ENCODE data around the gene OTP. TPM values are rescaled to one million over a fixed set of nuclear protein-coding genes. Genes with fewer than 3 reads are reported as not detected.

OTP gene
- total and polyA plus RNA-seq, 2 donors from 2014 or later, result not detected

GRCh38 chr5:77607324-77607723, 31.2 kb downstream of the OTP start:
- Histone ChIP-seq H3K9ac (ENCODE audit: low read length in 3 of 3) (no peak overlapping the region), H3K4me1 (ENCODE audit: control insufficient read depth in 2 of 3, insufficient read depth in 2 of 3, low read depth in 1 of 3, low read length in 3 of 3) (no peaks in the 10 kb centered on the region), H3K4me3 (ENCODE audit: low read length in 3 of 3) (no peak overlapping the region), H3K9me3 (ENCODE audit: control insufficient read depth in 2 of 3, insufficient read depth in 1 of 3, low read length in 3 of 3) (peaks cover 0 to 3% (median 2%) of the 10 kb centered on the region in 3 donors), H3K27ac (ENCODE audit: low read depth in 2 of 2, low read length in 2 of 2) (no peak overlapping the region), H3K27me3 (ENCODE audit: control insufficient read depth, insufficient read depth, low read length) (no peaks in the 10 kb centered on the region), H3K36me3 (ENCODE audit: control insufficient read depth in 2 of 3, insufficient read depth in 3 of 3, low read length in 3 of 3) (no peaks in the 10 kb centered on the region)
- no peak for FAIRE-seq
- no peak for TF ChIP-seq CTCF (IDR thresholded peaks at IDR 0.05; ENCODE audit: borderline replicate concordance, extremely low read depth, insufficient read depth)
- no peak for DNase-seq
- intact Hi-C loops (cut with DNase I), result no loop called here

DNA sequence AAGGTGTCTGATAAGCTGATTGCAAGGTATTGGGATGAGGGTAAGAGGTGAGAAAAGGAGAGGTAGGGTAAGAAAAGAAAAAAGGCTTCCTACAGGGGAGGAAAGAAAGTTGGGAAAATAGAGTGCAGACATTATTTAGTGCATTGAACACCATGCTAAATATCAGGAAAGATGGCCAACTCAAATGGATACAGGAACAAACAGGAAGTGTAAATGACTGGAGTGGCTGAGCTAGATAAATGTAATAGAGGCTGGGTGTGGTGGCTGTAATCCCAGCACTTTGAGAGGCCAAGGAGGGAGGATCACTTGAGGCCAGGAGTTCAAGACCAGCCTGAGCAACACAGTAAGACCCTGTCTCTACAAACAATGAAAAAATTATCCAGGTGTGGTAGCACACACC, 32.2 kb downstream of the OTP start:
- H3K27ac ChIP-seq (ENCODE audit: low read depth in 2 of 2, low read length in 2 of 2), result no peak overlapping the region
- no peak overlapping the region for H3K4me3 ChIP-seq (ENCODE audit: low read length in 3 of 3)
- H3K36me3 ChIP-seq (ENCODE audit: control insufficient read depth in 2 of 3, insufficient read depth in 3 of 3, low read length in 3 of 3), result no peaks in the 10 kb centered on the region
- H3K4me1 ChIP-seq (ENCODE audit: control insufficient read depth in 2 of 3, insufficient read depth in 2 of 3, low read depth in 1 of 3, low read length in 3 of 3), result no peaks in the 10 kb centered on the region
- H3K9me3 ChIP-seq (ENCODE audit: control insufficient read depth in 2 of 3, insufficient read depth in 1 of 3, low read length in 3 of 3), result peaks cover 0 to 3% (median 2%) of the 10 kb centered on the region in 3 donors
- intact Hi-C loops (cut with DNase I), result no loop called here
- no peak overlapping the region for H3K9ac ChIP-seq (ENCODE audit: low read length in 3 of 3)
- no peaks in the 10 kb centered on the region for H3K27me3 ChIP-seq (ENCODE audit: control insufficient read depth, insufficient read depth, low read length)
- TF ChIP-seq CTCF (IDR thresholded peaks at IDR 0.05; ENCODE audit: borderline replicate concordance, extremely low read depth, insufficient read depth), result no peak
- FAIRE-seq (no peak), DNase-seq (no peak)

GRCh38 chr5:77599679-77600078, 38.8 kb downstream of the OTP start:
- H3K36me3 ChIP-seq (ENCODE audit: control insufficient read depth in 2 of 3, insufficient read depth in 3 of 3, low read length in 3 of 3), result no peaks in the 10 kb centered on the region
- H3K27ac ChIP-seq (ENCODE audit: low read depth in 2 of 2, low read length in 2 of 2), result no peak overlapping the region
- H3K4me3 ChIP-seq (ENCODE audit: low read length in 3 of 3), result no peak overlapping the region
- no peaks in the 10 kb centered on the region for H3K4me1 ChIP-seq (ENCODE audit: control insufficient read depth in 2 of 3, insufficient read depth in 2 of 3, low read depth in 1 of 3, low read length in 3 of 3)
- no peak overlapping the region for H3K9ac ChIP-seq (ENCODE audit: low read length in 3 of 3)
- H3K9me3 ChIP-seq (ENCODE audit: control insufficient read depth in 2 of 3, insufficient read depth in 1 of 3, low read length in 3 of 3), result peaks cover 0 to 3% (median 0%) of the 10 kb centered on the region in 3 donors
- intact Hi-C loops (cut with DNase I), result no loop called here
- no peaks in the 10 kb centered on the region for H3K27me3 ChIP-seq (ENCODE audit: control insufficient read depth, insufficient read depth, low read length)
- no peak for TF ChIP-seq CTCF (IDR thresholded peaks at IDR 0.05; ENCODE audit: borderline replicate concordance, extremely low read depth, insufficient read depth)
- FAIRE-seq, result no peak
- DNase-seq, result no peak

DNA sequence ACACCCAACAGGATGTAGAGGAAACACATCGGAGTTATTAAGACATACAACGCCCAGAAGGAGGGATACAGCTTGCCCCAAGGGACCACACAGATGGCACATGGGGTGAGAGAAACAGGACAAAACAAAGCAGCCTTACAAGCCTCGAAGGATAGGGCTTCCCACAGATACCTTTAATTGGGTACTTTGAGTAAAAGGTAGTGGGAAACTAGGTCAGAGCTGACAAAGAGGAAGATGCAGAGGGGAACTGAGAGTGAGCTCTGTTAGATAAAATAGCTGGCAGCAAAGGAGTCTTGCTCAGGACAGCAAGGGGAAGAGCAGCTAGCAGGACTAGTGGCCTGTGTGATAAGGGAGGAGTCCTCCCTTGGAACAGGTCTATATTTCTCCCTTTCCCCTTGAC, 48.2 kb downstream of the OTP start:
- H3K36me3 ChIP-seq (ENCODE audit: control insufficient read depth in 2 of 3, insufficient read depth in 3 of 3, low read length in 3 of 3), result no peaks in the 10 kb centered on the region
- no peak overlapping the region for H3K9ac ChIP-seq (ENCODE audit: low read length in 3 of 3)
- intact Hi-C loops (cut with DNase I), result no loop called here
- no peaks in the 10 kb centered on the region for H3K4me1 ChIP-seq (ENCODE audit: control insufficient read depth in 2 of 3, insufficient read depth in 2 of 3, low read depth in 1 of 3, low read length in 3 of 3)
- DNase-seq, result no peak
- H3K27me3 ChIP-seq (ENCODE audit: control insufficient read depth, insufficient read depth, low read length), result no peaks in the 10 kb centered on the region
- no peak for FAIRE-seq
- no peak overlapping the region for H3K27ac ChIP-seq (ENCODE audit: low read depth in 2 of 2, low read length in 2 of 2)
- TF ChIP-seq CTCF (IDR thresholded peaks at IDR 0.05; ENCODE audit: borderline replicate concordance, extremely low read depth, insufficient read depth), result no peak
- peaks cover 0 to 7% (median 0%) of the 10 kb centered on the region in 3 donors for H3K9me3 ChIP-seq (ENCODE audit: control insufficient read depth in 2 of 3, insufficient read depth in 1 of 3, low read length in 3 of 3)
- no peak overlapping the region for H3K4me3 ChIP-seq (ENCODE audit: low read length in 3 of 3)

All from kidney (tissue), 14 donors.